Effector CD8-positive, alpha-beta T cell (primary cell): ENCODE results near the gene GRM7.

Source experiments
- DNase-seq: peaks from one replicate; lab custom pipeline; 2025; lab: John Stamatoyannopoulos, UW

Gene GRM7

GRCh38 chr3:7504886-7505775, 644.2 kb downstream of the GRM7 start:
- DNase-seq, result no peak

- no peak for DNase-seq
Observed at GRCh38 chr3:7506606-7507180, 645.8 kb downstream of the GRM7 start.

GRCh38 chr3:7508821-7509220, 647.9 kb downstream of the GRM7 start:
- DNase-seq, result no peak

GRCh38 chr3:7512048-7512447, 651.1 kb downstream of the GRM7 start:
- no peak for DNase-seq

GRCh38 chr3:7518026-7518425, 657.1 kb downstream of the GRM7 start:
- DNase-seq, result no peak

GRCh38 chr3:7518456-7518855, 657.5 kb downstream of the GRM7 start:
- no peak for DNase-seq

GRCh38 chr3:7520059-7520458, 659.1 kb downstream of the GRM7 start:
- no peak for DNase-seq

GRCh38 chr3:7520593-7520992, 659.7 kb downstream of the GRM7 start:
- DNase-seq, result no peak

- no peak for DNase-seq
Observed at GRCh38 chr3:7536510-7536909, 675.6 kb downstream of the GRM7 start.

- no peak for DNase-seq
Observed at GRCh38 chr3:7536921-7537320, 676.0 kb downstream of the GRM7 start.

GRCh38 chr3:7543294-7543880, 682.5 kb downstream of the GRM7 start:
- no peak for DNase-seq

GRCh38 chr3:7545334-7545733, 684.4 kb downstream of the GRM7 start:
- DNase-seq, result no peak

GRCh38 chr3:7546253-7546652, 685.3 kb downstream of the GRM7 start:
- DNase-seq, result no peak

- DNase-seq, result no peak
Observed at GRCh38 chr3:7547826-7548225, 686.9 kb downstream of the GRM7 start.

- no peak for DNase-seq
Observed at GRCh38 chr3:7562892-7563291, 702.0 kb downstream of the GRM7 start.

- no peak for DNase-seq
Observed at GRCh38 chr3:7565574-7565973, 704.7 kb downstream of the GRM7 start.

GRCh38 chr3:7567160-7567559, 706.2 kb downstream of the GRM7 start:
- DNase-seq, result no peak

- DNase-seq, result no peak
Observed at GRCh38 chr3:7568526-7569184, 707.7 kb downstream of the GRM7 start.

GRCh38 chr3:7573330-7573729, 712.4 kb downstream of the GRM7 start:
- DNase-seq, result no peak

- DNase-seq, result no peak
Observed at GRCh38 chr3:7574435-7574834, 713.5 kb downstream of the GRM7 start.

GRCh38 chr3:7576071-7576470, 715.2 kb downstream of the GRM7 start:
- DNase-seq, result no peak

- DNase-seq, result no peak
Observed at GRCh38 chr3:7576506-7576905, 715.6 kb downstream of the GRM7 start.

- DNase-seq, result no peak
Observed at GRCh38 chr3:7577513-7577912, 716.6 kb downstream of the GRM7 start.
